Cerebellar cortex (tissue), 1 donor: ENCODE data around the gene SOX6.

ENCODE experiments used
- DNase-seq: peaks from one replicate; pipeline ENCODE4 v3.0.0-alpha.2; 2015; ENCODE audit warnings: low spot score

The SOX6 gene

GRCh38 chr11:15965562-15966250 is 390.6 kb downstream of the SOX6 start:
- no peak for DNase-seq

GRCh38 chr11:15963266-15963665 is 393.1 kb downstream of the SOX6 start:
- DNase-seq, result no peak

- DNase-seq, result no peak
Measured at GRCh38 chr11:15958910-15959309, 397.4 kb downstream of the SOX6 start.

- no peak for DNase-seq
Measured at GRCh38 chr11:15957234-15957633, 399.1 kb downstream of the SOX6 start.

- DNase-seq, result no peak
Measured at GRCh38 chr11:15956302-15956701, 400.0 kb downstream of the SOX6 start.

GRCh38 chr11:15955595-15955994 is 400.8 kb downstream of the SOX6 start:
- DNase-seq, result no peak

- DNase-seq, result no peak
Measured at GRCh38 chr11:15947681-15948648, 408.4 kb downstream of the SOX6 start.

- no peak for DNase-seq
Measured at GRCh38 chr11:15945726-15946125, 410.6 kb downstream of the SOX6 start.

GRCh38 chr11:15944460-15944859 is 411.9 kb downstream of the SOX6 start:
- DNase-seq, result no peak

GRCh38 chr11:15943418-15944197 is 412.7 kb downstream of the SOX6 start:
- DNase-seq, result no peak

GRCh38 chr11:15942936-15943335 is 413.4 kb downstream of the SOX6 start:
- no peak for DNase-seq

GRCh38 chr11:15942126-15942525 is 414.2 kb downstream of the SOX6 start:
- no peak for DNase-seq

GRCh38 chr11:15941206-15941770 is 415.1 kb downstream of the SOX6 start:
- DNase-seq, result no peak

- DNase-seq, result no peak
Measured at GRCh38 chr11:15940462-15941205, 415.7 kb downstream of the SOX6 start.

GRCh38 chr11:15938983-15939382 is 417.4 kb downstream of the SOX6 start:
- no peak for DNase-seq

GRCh38 chr11:15938121-15938611 is 418.2 kb downstream of the SOX6 start:
- DNase-seq, result no peak

- no peak for DNase-seq
Measured at GRCh38 chr11:15937601-15938120, 418.7 kb downstream of the SOX6 start.

- no peak for DNase-seq
Measured at GRCh38 chr11:15936011-15936410, 420.3 kb downstream of the SOX6 start.

- no peak for DNase-seq
Measured at GRCh38 chr11:15935373-15935772, 421.0 kb downstream of the SOX6 start.

GRCh38 chr11:15933886-15934625 is 422.3 kb downstream of the SOX6 start:
- DNase-seq, result no peak
